Smooth muscle cell (in vitro differentiated cells): ENCODE measurements around the gene CORO2A. TPM values are rescaled to one million over a fixed set of nuclear protein-coding genes. Genes with fewer than 3 reads are reported as not detected.

Source experiments
- DNase-seq: peaks from one replicate; lab custom pipeline; 2025; ENCODE audit not compliant: unreplicated experiment; lab: John Stamatoyannopoulos, UW
- H2AFZ ChIP-seq: fragments of 200-600 bp; sonication (generic); 2 replicates; pipeline ENCODE4 v1.6.0; 2016; ENCODE audit warnings: antibody characterized with exemption, low read depth, mild to moderate bottlenecking
- H3F3A ChIP-seq: fragments of 200-600 bp; sonication (generic); 2 replicates; pipeline ENCODE4 v1.6.0; 2017; ENCODE audit warnings: antibody characterized with exemption, low read depth
- H3K27ac ChIP-seq: fragments of 200-600 bp; sonication (generic); 2 replicates; pipeline ENCODE4 v1.5.1; 2016; ENCODE audit warnings: low read depth, mild to moderate bottlenecking
- H3K27me3 ChIP-seq: fragments of 200-600 bp; sonication (generic); 2 replicates; pipeline ENCODE4 v1.6.1; 2016; ENCODE audit warnings: low read depth, mild to moderate bottlenecking
- H3K36me3 ChIP-seq: fragments of 200-600 bp; sonication (generic); 2 replicates; pipeline ENCODE4 v1.5.1; 2016; ENCODE audit warnings: low read depth
- H3K4me1 ChIP-seq: fragments of 200-600 bp; sonication (generic); 2 replicates; pipeline ENCODE4 v1.5.1; 2016; ENCODE audit warnings: low read depth
- H3K4me2 ChIP-seq: fragments of 200-600 bp; sonication (generic); 2 replicates; pipeline ENCODE4 v1.6.0; 2016; ENCODE audit warnings: mild to moderate bottlenecking
- H3K4me3 ChIP-seq: fragments of 200-600 bp; sonication (generic); 2 replicates; pipeline ENCODE4 v1.5.1; 2016; ENCODE audit warnings: mild to moderate bottlenecking
- H3K79me2 ChIP-seq: fragments of 200-600 bp; sonication (generic); 2 replicates; pipeline ENCODE4 v1.6.0; 2016; ENCODE audit warnings: low read depth, mild to moderate bottlenecking
- H3K9ac ChIP-seq: fragments of 200-600 bp; sonication (generic); 2 replicates; pipeline ENCODE4 v1.6.0; 2016; ENCODE audit warnings: low read depth
- H3K9me3 ChIP-seq: fragments of 200-600 bp; sonication (generic); replicated peaks from 2 replicates; pipeline ENCODE4 v1.5.1; 2016; ENCODE audit warnings: low read depth
- H4K20me1 ChIP-seq: fragments of 200-600 bp; sonication (generic); 2 replicates; pipeline ENCODE4 v1.6.0; 2016; ENCODE audit warnings: low read depth
- WGBS: methylation state at CpG from one replicate; pipeline ENCODE4 v1.1.7; 2016; ENCODE audit warnings: low lambda C conversion rate; 5-methylcytosine and 5-hydroxymethylcytosine counted together
- polyA plus RNA-seq: library from polyadenylated mRNA; unstranded; fragments of >200 nt; fragmentation: Nextera tagmentation; extraction: Ambion mirVana; gene quantifications from 2 replicates; pipeline ENCODE4 v1.2.1, GENCODE V29; 2016
- total RNA-seq: library from RNA; depleted of rRNA; stranded (reverse); fragments of >200 nt; gene quantifications from 2 replicates; pipeline ENCODE4 v1.2.3, GENCODE V29; 2014
- TF ChIP-seq, protein P1 (sequence below): fragments of 200-600 bp; sonication (generic); IDR thresholded peaks from 2 replicates; pipeline ENCODE4 v1.5.1; 2017; ENCODE audit warnings: borderline replicate concordance, mild to moderate bottlenecking, antibody characterized with exemption; ENCODE audit not compliant: insufficient read depth, poor library complexity, severe bottlenecking

CORO2A gene
- total and polyA plus RNA-seq, 2 experiments from 2014 or later: 4.7 to 5.8 TPM

DNA sequence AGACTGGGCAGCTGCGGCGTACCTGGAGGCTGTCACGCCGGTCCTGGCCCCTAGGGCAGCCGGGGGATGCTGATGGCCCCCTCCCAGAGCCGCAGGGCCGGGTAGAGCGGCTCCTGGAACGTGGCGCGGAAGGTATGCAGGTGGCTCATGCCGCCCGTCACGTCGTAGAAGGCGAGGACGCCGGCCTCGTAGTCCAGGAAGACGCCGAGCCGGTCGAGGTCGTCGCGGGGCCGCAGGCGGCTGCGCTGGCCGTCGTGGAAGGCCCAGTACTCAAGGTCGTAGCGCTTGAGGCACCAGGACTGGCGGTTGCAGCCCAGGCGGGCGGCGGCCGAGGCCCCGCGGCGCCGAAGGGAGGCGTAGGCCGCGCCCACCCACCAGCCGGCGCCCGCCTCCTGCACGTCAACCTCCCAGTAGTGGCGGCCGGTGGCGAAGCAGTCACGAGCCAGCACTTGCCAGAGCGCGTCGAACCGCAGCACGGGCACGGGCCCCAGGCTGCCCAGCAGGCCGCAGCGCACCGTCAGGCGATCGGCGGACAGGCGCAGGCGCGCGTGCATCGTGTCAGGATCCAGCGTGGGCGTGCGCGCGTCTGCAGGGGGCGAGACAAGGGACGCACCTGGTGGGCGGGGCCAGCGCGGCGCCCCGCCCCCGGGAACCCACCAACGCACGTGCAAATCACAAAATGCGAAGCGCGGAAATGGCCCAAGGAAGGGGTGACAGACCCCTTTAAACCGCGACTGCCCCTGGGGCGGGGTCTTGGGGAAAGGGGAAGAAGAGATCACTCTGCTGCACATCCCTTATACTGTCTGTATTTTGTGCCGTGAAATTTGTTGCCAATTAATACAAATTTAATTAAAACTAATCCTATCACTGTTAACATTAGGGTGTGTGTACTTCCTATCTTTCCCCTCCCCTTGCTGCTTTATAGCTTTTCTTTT is 104.8 kb downstream of the CORO2A start:
- H2AFZ ChIP-seq: no peak overlapping the region
- peak overlapping the region; percentile 38 for H3K4me3 ChIP-seq
- 10% methylated on average over 89 of the region's 92 CpGs for WGBS
- H4K20me1 ChIP-seq: no peaks in the 10 kb centered on the region
- H3K36me3 ChIP-seq: no peaks in the 10 kb centered on the region
- H3K27ac ChIP-seq: no peak overlapping the region
- peaks cover 14% of the 10 kb centered on the region for H3K27me3 ChIP-seq
- H3F3A ChIP-seq: peaks cover 14% of the 10 kb centered on the region
- H3K9ac ChIP-seq: no peak overlapping the region
- H3K79me2 ChIP-seq: no peaks in the 10 kb centered on the region
- no peaks in the 10 kb centered on the region for H3K9me3 ChIP-seq
- H3K4me1 ChIP-seq: peaks cover 5% of the 10 kb centered on the region
- H3K4me2 ChIP-seq: peak overlapping the region; percentile 77
- peak; percentile 33 for DNase-seq
- TF ChIP-seq, protein P1, sequence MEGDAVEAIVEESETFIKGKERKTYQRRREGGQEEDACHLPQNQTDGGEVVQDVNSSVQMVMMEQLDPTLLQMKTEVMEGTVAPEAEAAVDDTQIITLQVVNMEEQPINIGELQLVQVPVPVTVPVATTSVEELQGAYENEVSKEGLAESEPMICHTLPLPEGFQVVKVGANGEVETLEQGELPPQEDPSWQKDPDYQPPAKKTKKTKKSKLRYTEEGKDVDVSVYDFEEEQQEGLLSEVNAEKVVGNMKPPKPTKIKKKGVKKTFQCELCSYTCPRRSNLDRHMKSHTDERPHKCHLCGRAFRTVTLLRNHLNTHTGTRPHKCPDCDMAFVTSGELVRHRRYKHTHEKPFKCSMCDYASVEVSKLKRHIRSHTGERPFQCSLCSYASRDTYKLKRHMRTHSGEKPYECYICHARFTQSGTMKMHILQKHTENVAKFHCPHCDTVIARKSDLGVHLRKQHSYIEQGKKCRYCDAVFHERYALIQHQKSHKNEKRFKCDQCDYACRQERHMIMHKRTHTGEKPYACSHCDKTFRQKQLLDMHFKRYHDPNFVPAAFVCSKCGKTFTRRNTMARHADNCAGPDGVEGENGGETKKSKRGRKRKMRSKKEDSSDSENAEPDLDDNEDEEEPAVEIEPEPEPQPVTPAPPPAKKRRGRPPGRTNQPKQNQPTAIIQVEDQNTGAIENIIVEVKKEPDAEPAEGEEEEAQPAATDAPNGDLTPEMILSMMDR: peak; percentile 9

DNA sequence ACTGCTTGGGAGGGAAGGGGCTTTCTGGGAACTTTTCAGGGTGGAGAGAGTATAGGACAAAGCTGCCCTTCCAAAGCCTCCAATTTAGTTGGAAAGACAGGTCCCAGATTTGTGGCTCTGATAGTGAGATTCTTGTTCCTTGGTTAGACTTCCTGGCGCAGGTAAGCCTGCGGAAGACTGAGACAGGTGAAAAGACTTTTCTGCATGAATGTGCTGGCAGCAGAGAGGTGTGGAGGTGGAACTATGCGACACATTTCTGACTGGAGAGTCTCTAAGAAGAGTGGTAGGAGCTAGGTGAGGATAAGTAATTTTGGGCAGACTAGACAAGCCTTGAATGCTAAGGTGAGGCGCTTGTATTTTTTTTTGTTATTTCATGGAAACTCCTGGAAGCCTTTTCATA is 106.0 kb downstream of the CORO2A start:
- Histone ChIP-seq H3K4me3 (no peak overlapping the region), H4K20me1 (no peaks in the 10 kb centered on the region), H3K4me1 (peaks cover under 1% of the 10 kb centered on the region), H3K9me3 (no peaks in the 10 kb centered on the region), H3K27ac (no peak overlapping the region), H3K9ac (no peak overlapping the region), H3K4me2 (no peak overlapping the region), H3F3A (peaks cover 9% of the 10 kb centered on the region), H3K27me3 (peaks cover 14% of the 10 kb centered on the region), H2AFZ (no peak overlapping the region), H3K36me3 (no peaks in the 10 kb centered on the region), H3K79me2 (no peaks in the 10 kb centered on the region)
- TF ChIP-seq, protein P1: no peak
- WGBS: 81% methylated on average over 4 of the region's 4 CpGs
- DNase-seq: no peak

DNA sequence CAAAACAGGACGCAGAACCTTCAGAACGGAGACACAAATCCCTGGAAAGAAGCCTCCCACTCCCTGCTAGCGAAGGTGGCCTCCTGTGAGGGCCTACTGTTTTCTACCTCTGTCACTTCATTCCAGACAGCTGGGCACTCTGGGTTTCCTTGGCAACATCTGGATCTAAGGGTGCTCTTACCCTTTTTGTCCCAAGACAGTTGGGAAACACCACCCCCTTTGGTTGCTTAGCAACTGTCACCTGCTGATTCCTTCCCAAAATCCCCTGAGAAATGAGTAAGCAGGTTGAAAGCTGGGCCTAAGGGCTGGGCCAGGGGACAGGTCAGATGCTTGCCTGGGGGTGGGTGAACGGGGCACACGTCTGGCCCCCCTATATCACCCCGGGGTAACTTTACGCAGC is 106.5 kb downstream of the CORO2A start:
- no peak overlapping the region for H3K4me3 ChIP-seq

More for the DNA sequence above, 106.5 kb downstream of the CORO2A start:
- H3K36me3 ChIP-seq: no peaks in the 10 kb centered on the region
- WGBS: 72% methylated on average over 7 of the region's 7 CpGs
- no peaks in the 10 kb centered on the region for H3K9me3 ChIP-seq
- H2AFZ ChIP-seq: no peak overlapping the region
- no peaks in the 10 kb centered on the region for H3K4me1 ChIP-seq
- no peak overlapping the region for H3K4me2 ChIP-seq
- H3K9ac ChIP-seq: no peak overlapping the region
- H3K79me2 ChIP-seq: no peaks in the 10 kb centered on the region
- TF ChIP-seq, protein P1: no peak
- no peaks in the 10 kb centered on the region for H4K20me1 ChIP-seq
- no peak for DNase-seq
- H3K27me3 ChIP-seq: peaks cover 14% of the 10 kb centered on the region
- no peak overlapping the region for H3K27ac ChIP-seq
- H3F3A ChIP-seq: peaks cover 9% of the 10 kb centered on the region
